CD14-positive monocyte (primary cell): ENCODE results near the gene VSTM2L. TPM values are rescaled to one million over a fixed set of nuclear protein-coding genes. Genes with fewer than 3 reads are reported as not detected.

ENCODE experiments used
- DNase-seq, 3 donors: peaks; one replicate each; pipeline ENCODE4 v3.0.0-alpha.2; 2011 to 2022
- H2AFZ ChIP-seq: 2 replicates; pipeline ENCODE4 v1.6.0; 2012; ENCODE audit warnings: mild to moderate bottlenecking, low read depth, low read length, inconsistent platforms; ENCODE audit not compliant: insufficient read depth, poor library complexity, severe bottlenecking
- H3K27ac ChIP-seq, 2 donors: 1 replicate in 1 of 2; 2 replicates in 1 of 2; pipeline ENCODE4 v1.5.1; 2012 to 2013; ENCODE audit warnings: low read length in 2 of 2, control low read depth in 1 of 2, inconsistent platforms in 1 of 2, low read depth in 1 of 2, mild to moderate bottlenecking in 1 of 2
- H3K27me3 ChIP-seq, 2 donors: one replicate each; pipeline versions ENCODE4 v1.6.0 to v1.6.1; 2011 to 2013; ENCODE audit warnings: low read length in 2 of 2; ENCODE audit not compliant: control insufficient read depth in 2 of 2, insufficient read depth in 2 of 2
- H3K36me3 ChIP-seq, 2 donors: replicated peaks in 1 of 2; 1 replicate in 1 of 2; 2 replicates in 1 of 2; pipeline versions ENCODE4 v1.5.1 to v1.6.1; 2012 to 2013; ENCODE audit warnings: low read length in 2 of 2, control low read depth in 1 of 2, inconsistent platforms in 1 of 2, mild to moderate bottlenecking in 1 of 2; ENCODE audit not compliant: insufficient read depth in 2 of 2, control insufficient read depth in 1 of 2
- H3K4me1 ChIP-seq, 2 donors: 1 replicate in 1 of 2; 2 replicates in 1 of 2; pipeline versions ENCODE4 v1.5.1 to v1.6.1; 2012 to 2013; ENCODE audit warnings: low read length in 2 of 2, control low read depth in 1 of 2, inconsistent platforms in 1 of 2, mild to moderate bottlenecking in 1 of 2, moderate library complexity in 1 of 2; ENCODE audit not compliant: insufficient read depth in 2 of 2, control insufficient read depth in 1 of 2
- H3K4me2 ChIP-seq: replicated peaks from 2 replicates; pipeline ENCODE3; 2012; ENCODE audit warnings: low read length, moderate library complexity, mild to moderate bottlenecking; ENCODE audit not compliant: poor library complexity, severe bottlenecking; ENCODE audit errors: extremely low read depth
- H3K4me3 ChIP-seq, 3 experiments: fragments of 200-600 bp in 1 of 3; sonication (generic) in 1 of 3; replicated peaks in 1 of 3; 1 replicate in 2 of 3; 2 replicates in 1 of 3; pipeline ENCODE4 v1.5.1; 2011 to 2013; ENCODE audit warnings: low read length in 3 of 3, mild to moderate bottlenecking in 3 of 3, control low read depth in 2 of 3, low read depth in 2 of 3, inconsistent platforms in 1 of 3, moderate library complexity in 1 of 3
- H3K79me2 ChIP-seq: 2 replicates; pipeline ENCODE4 v1.6.0; 2012; ENCODE audit warnings: mild to moderate bottlenecking, control low read depth, inconsistent platforms, low read length, moderate library complexity; ENCODE audit not compliant: insufficient read depth
- H3K9ac ChIP-seq: 2 replicates; pipeline ENCODE4 v1.6.0; 2017; ENCODE audit warnings: low read length, mild to moderate bottlenecking; ENCODE audit not compliant: insufficient read depth, poor library complexity, severe bottlenecking
- H3K9me3 ChIP-seq, 2 donors: replicated peaks in 1 of 2; 1 replicate in 1 of 2; 2 replicates in 1 of 2; pipeline versions ENCODE4 v1.5.1 to v1.6.1; 2012 to 2013; ENCODE audit warnings: low read length in 2 of 2, control low read depth in 1 of 2; ENCODE audit not compliant: control insufficient read depth in 1 of 2, insufficient read depth in 1 of 2
- H4K20me1 ChIP-seq: 2 replicates; pipeline ENCODE4 v1.6.0; 2012; ENCODE audit warnings: mild to moderate bottlenecking, low read length, control low read depth, moderate library complexity; ENCODE audit not compliant: insufficient read depth
- H3K27ac Mint-ChIP-seq, 7 donors: one replicate each; pipeline ENCODE4 v1.8.0; 2020; ENCODE audit warnings: mild to moderate bottlenecking in 7 of 7, mixed read lengths in 7 of 7, moderate library complexity in 6 of 7, inconsistent platforms in 2 of 7
- H3K27me3 Mint-ChIP-seq, 3 donors: one replicate each; pipeline ENCODE4 v1.8.0; 2021 to 2022; ENCODE audit warnings: low read depth in 3 of 3, mild to moderate bottlenecking in 3 of 3, mixed read lengths in 3 of 3, moderate library complexity in 3 of 3, inconsistent platforms in 1 of 3
- H3K36me3 Mint-ChIP-seq, 2 donors: one replicate each; pipeline ENCODE4 v1.8.0; 2020; ENCODE audit warnings: mixed read lengths in 2 of 2, inconsistent platforms in 1 of 2, mild to moderate bottlenecking in 1 of 2
- H3K4me1 Mint-ChIP-seq: one replicate; pipeline ENCODE4 v1.8.0; 2020; ENCODE audit warnings: mild to moderate bottlenecking, mixed read lengths
- H3K4me3 Mint-ChIP-seq, 2 donors: one replicate each; pipeline ENCODE4 v1.8.0; 2020; ENCODE audit warnings: mild to moderate bottlenecking in 2 of 2, mixed read lengths in 2 of 2, moderate library complexity in 1 of 2
- H3K9me3 Mint-ChIP-seq, 7 donors: one replicate each; pipeline ENCODE4 v1.8.0; 2020 to 2022; ENCODE audit warnings: mixed read lengths in 7 of 7, mild to moderate bottlenecking in 6 of 7, moderate library complexity in 6 of 7, inconsistent platforms in 2 of 7
- CTCF ChIP-seq: fragments of 200-600 bp; IDR thresholded peaks from one replicate; pipeline ENCODE4 v1.8.0; 2022; ENCODE audit warnings: antibody characterized with exemption, mild to moderate bottlenecking
- WGBS: methylation state at CpG from one replicate; pipeline ENCODE4 v1.1.5; 2013; ENCODE audit warnings: missing lambda C conversion rate; ENCODE audit not compliant: insufficient coverage; 5-methylcytosine and 5-hydroxymethylcytosine counted together
- intact Hi-C, 2 donors: fragments of 100-400 bp; cut with micrococcal nuclease; formaldehyde crosslinking; loops; one replicate each; pipeline versions ENCODE4 v1.15.0 to v1.15.1; 2023
- polyA plus RNA-seq, 3 donors: library from polyadenylated mRNA; depleted of rRNA in 1 of 3; unstranded in 2 of 3; stranded (reverse) in 1 of 3; fragments of 300-500 nt in 2 of 3; fragments of >200 nt in 1 of 3; fragmentation: Illumina TruSeq in 2 of 3; gene quantifications; 1 replicate in 2 of 3; 2 replicates in 1 of 3; pipeline ENCODE4 v1.2.3, GENCODE V29; 2012 to 2021

Gene VSTM2L
- polyA plus RNA-seq, 3 donors = not detected

- no peak for DNase-seq
- H3K4me1 ChIP-seq = no peaks in the 10 kb centered on the region
- no peak overlapping the region for H3K9ac ChIP-seq
- H2AFZ ChIP-seq = no peak overlapping the region
- no peaks in the 10 kb centered on the region for H3K36me3 ChIP-seq
- Mint-ChIP-seq H3K4me1 (no peaks in the 10 kb centered on the region), H3K4me3 (no peak overlapping the region), H3K9me3 (peaks cover 0 to 13% (median 2%) of the 10 kb centered on the region in 7 donors), H3K27ac (no peak overlapping the region), H3K36me3 (no peaks in the 10 kb centered on the region), H3K27me3 (peaks cover 46 to 68% (median 46%) of the 10 kb centered on the region in 3 donors)
- peaks cover 14 to 45% of the 10 kb centered on the region in 2 donors for H3K27me3 ChIP-seq
- no peak overlapping the region for H3K4me2 ChIP-seq
- intact Hi-C loops = no loop called here
- no peak overlapping the region for H3K27ac ChIP-seq
- no peaks in the 10 kb centered on the region for H3K9me3 ChIP-seq
- TF ChIP-seq CTCF = no peak
- H3K4me3 ChIP-seq = no peak overlapping the region
- H4K20me1 ChIP-seq = no peaks in the 10 kb centered on the region
- H3K79me2 ChIP-seq = no peaks in the 10 kb centered on the region
- 3% methylated on average over 5 of the region's 6 CpGs for WGBS
Observed at GRCh38 chr20:37920270-37920669, 17.3 kb downstream of the VSTM2L start.

GRCh38 chr20:37920679-37921322 lies 17.9 kb downstream of the VSTM2L start:
- H3K79me2 ChIP-seq = no peaks in the 10 kb centered on the region
- 83% methylated on average over 1 of the region's 1 CpG for WGBS
- Mint-ChIP-seq H3K4me3 (no peak overlapping the region), H3K27ac (no peak overlapping the region), H3K9me3 (peaks cover 0 to 9% (median under 1%) of the 10 kb centered on the region in 7 donors), H3K27me3 (peaks cover 41 to 63% (median 41%) of the 10 kb centered on the region in 3 donors), H3K4me1 (no peaks in the 10 kb centered on the region), H3K36me3 (no peaks in the 10 kb centered on the region)
- no peak overlapping the region for H3K4me2 ChIP-seq
- H4K20me1 ChIP-seq = no peaks in the 10 kb centered on the region
- intact Hi-C loops = no loop called here
- H3K27ac ChIP-seq = no peak overlapping the region
- no peak overlapping the region for H2AFZ ChIP-seq
- no peak overlapping the region for H3K9ac ChIP-seq
- H3K27me3 ChIP-seq = peaks cover 10 to 39% of the 10 kb centered on the region in 2 donors
- no peak overlapping the region for H3K4me3 ChIP-seq
- no peak for DNase-seq
- no peaks in the 10 kb centered on the region for H3K9me3 ChIP-seq
- H3K36me3 ChIP-seq = no peaks in the 10 kb centered on the region
- no peaks in the 10 kb centered on the region for H3K4me1 ChIP-seq
- no peak for TF ChIP-seq CTCF
